Trophoblast cell (in vitro differentiated cells and primary cell): ENCODE results near the gene ZNF22.

Source experiments
- DNase-seq, 2 donors: peaks; one replicate each; pipeline ENCODE4 v3.0.0-alpha.2; 2016
- H2AFZ ChIP-seq: 2 replicates; pipeline ENCODE4 v1.6.1; 2013; ENCODE audit warnings: low read length, moderate library complexity, mild to moderate bottlenecking; ENCODE audit not compliant: insufficient read depth, poor library complexity
- H2AK5ac ChIP-seq: 2 replicates; pipeline ENCODE4 v1.6.1; 2013; ENCODE audit warnings: mild to moderate bottlenecking, low read length
- H2BK120ac ChIP-seq: 2 replicates; pipeline ENCODE4 v1.6.1; 2013; ENCODE audit warnings: low read length, mild to moderate bottlenecking, moderate library complexity; ENCODE audit not compliant: insufficient read depth, poor library complexity
- H2BK12ac ChIP-seq: 2 replicates; pipeline ENCODE4 v1.6.1; 2013; ENCODE audit warnings: mild to moderate bottlenecking, low read length, moderate library complexity
- H2BK5ac ChIP-seq: 2 replicates; pipeline ENCODE4 v1.6.1; 2013; ENCODE audit warnings: low read length, low read depth, moderate library complexity, mild to moderate bottlenecking; ENCODE audit not compliant: poor library complexity
- H3K14ac ChIP-seq: 2 replicates; pipeline ENCODE4 v1.6.1; 2013; ENCODE audit warnings: mild to moderate bottlenecking, low read length
- H3K18ac ChIP-seq: 2 replicates; pipeline ENCODE4 v1.6.1; 2013; ENCODE audit warnings: mild to moderate bottlenecking, low read length
- H3K23ac ChIP-seq: 2 replicates; pipeline ENCODE4 v1.6.1; 2013; ENCODE audit warnings: low read length
- H3K27ac ChIP-seq: 2 replicates; pipeline ENCODE4 v1.5.1; 2013; ENCODE audit warnings: low read depth, mild to moderate bottlenecking, inconsistent platforms, low read length, moderate library complexity
- H3K27me3 ChIP-seq: 2 replicates; pipeline ENCODE4 v1.6.1; 2013; ENCODE audit warnings: inconsistent platforms, mild to moderate bottlenecking, low read length, moderate library complexity; ENCODE audit not compliant: insufficient read depth
- H3K36me3 ChIP-seq, 2 experiments: 1 replicate in 1 of 2; 2 replicates in 1 of 2; pipeline ENCODE4 v1.6.1; 2013; ENCODE audit warnings: low read length in 2 of 2, mild to moderate bottlenecking in 2 of 2, moderate library complexity in 1 of 2; ENCODE audit not compliant: insufficient read depth in 2 of 2, control insufficient read depth in 1 of 2
- H3K4ac ChIP-seq: 2 replicates; pipeline ENCODE4 v1.6.1; 2013; ENCODE audit warnings: low read depth, mild to moderate bottlenecking, low read length, moderate library complexity
- H3K4me1 ChIP-seq, 2 experiments: 1 replicate in 1 of 2; 2 replicates in 1 of 2; pipeline ENCODE4 v1.6.1; 2013; ENCODE audit warnings: low read length in 2 of 2, mild to moderate bottlenecking in 2 of 2, moderate library complexity in 1 of 2; ENCODE audit not compliant: insufficient read depth in 2 of 2, control insufficient read depth in 1 of 2
- H3K4me2 ChIP-seq: 2 replicates; pipeline ENCODE4 v1.6.1; 2013; ENCODE audit warnings: inconsistent platforms, mild to moderate bottlenecking, low read length, moderate library complexity
- H3K4me3 ChIP-seq: 2 replicates; pipeline ENCODE4 v1.5.1; 2013; ENCODE audit warnings: mild to moderate bottlenecking, low read depth, low read length, inconsistent platforms
- H3K79me1 ChIP-seq: one replicate; pipeline ENCODE4 v1.6.1; 2013; ENCODE audit warnings: low read length
- H3K79me2 ChIP-seq: 2 replicates; pipeline ENCODE4 v1.6.1; 2013; ENCODE audit warnings: low read length, mild to moderate bottlenecking; ENCODE audit not compliant: control insufficient read depth, insufficient read depth, poor library complexity
- H3K9ac ChIP-seq: 2 replicates; pipeline ENCODE4 v1.6.1; 2013; ENCODE audit warnings: mild to moderate bottlenecking, low read length
- H3K9me3 ChIP-seq: 2 replicates; pipeline ENCODE4 v1.6.1; 2013; ENCODE audit warnings: low read depth, mild to moderate bottlenecking, control low read depth, inconsistent platforms, low read length; ENCODE audit not compliant: insufficient read depth
- H4K12ac ChIP-seq: 2 replicates; pipeline ENCODE4 v1.6.1; 2013; ENCODE audit warnings: low read depth, mild to moderate bottlenecking, low read length, moderate library complexity
- H4K8ac ChIP-seq: 2 replicates; pipeline ENCODE4 v1.6.1; 2013; ENCODE audit warnings: low read depth, mild to moderate bottlenecking, low read length, moderate library complexity
- H4K91ac ChIP-seq: one replicate; pipeline ENCODE4 v1.6.1; 2013; ENCODE audit warnings: low read depth, mild to moderate bottlenecking, low read length, moderate library complexity
- WGBS: extraction: QIAGEN DNeasy Blood & Tissue Kit; methylation state at CpG from one replicate; pipeline ENCODE4 v1.1.7; 2013; ENCODE audit warnings: missing lambda C conversion rate; ENCODE audit not compliant: insufficient read length, insufficient coverage; ENCODE audit errors: extremely low coverage; 5-methylcytosine and 5-hydroxymethylcytosine counted together

Gene ZNF22

DNA sequence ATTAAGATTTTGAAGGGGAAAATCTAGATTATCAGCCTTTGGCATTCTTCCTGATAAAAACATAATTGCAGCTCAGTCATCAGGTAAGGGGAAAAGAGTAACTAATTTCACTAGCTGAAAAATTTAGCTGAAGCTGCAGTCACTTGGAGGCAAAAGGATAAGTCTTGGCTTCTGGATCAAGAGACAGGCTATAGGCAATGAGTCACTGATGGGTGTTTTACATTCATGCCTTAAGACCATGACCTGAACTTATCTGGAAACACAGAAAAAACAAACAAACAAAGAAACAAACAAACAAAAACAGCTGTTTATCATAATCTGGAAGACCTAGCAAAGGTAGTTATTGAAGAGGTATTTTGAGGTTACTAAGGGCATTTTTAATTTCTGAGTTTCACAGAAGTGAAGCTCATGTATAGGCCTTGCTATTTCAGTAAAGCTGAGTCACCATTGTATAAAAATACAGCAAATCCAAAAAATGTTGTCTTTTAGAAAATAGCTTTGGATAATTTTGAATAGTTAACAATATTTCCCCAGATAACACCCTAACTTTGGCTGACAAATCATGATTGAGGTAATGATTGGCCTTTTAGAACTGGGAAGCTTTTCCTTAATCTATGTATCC lies 40.3 kb downstream of the ZNF22 start:
- no peak overlapping the region for H3K23ac ChIP-seq
- no peak overlapping the region for H3K14ac ChIP-seq
- H3K36me3 ChIP-seq: no peaks in the 10 kb centered on the region
- no peak overlapping the region for H3K4me2 ChIP-seq
- H3K79me1 ChIP-seq: no peaks in the 10 kb centered on the region
- H3K9ac ChIP-seq: no peak overlapping the region
- H3K18ac ChIP-seq: no peak overlapping the region
- no peak overlapping the region for H2AK5ac ChIP-seq
- H4K91ac ChIP-seq: no peak overlapping the region
- no peaks in the 10 kb centered on the region for H3K79me2 ChIP-seq
- no peak overlapping the region for H4K8ac ChIP-seq
- H3K4me3 ChIP-seq: no peak overlapping the region
- no peak overlapping the region for H3K4ac ChIP-seq
- H3K4me1 ChIP-seq: peaks cover 0 to 3% of the 10 kb centered on the region in 2 experiments
- no peak for DNase-seq
- H2BK120ac ChIP-seq: no peak overlapping the region
- H3K9me3 ChIP-seq: no peaks in the 10 kb centered on the region
- no peak overlapping the region for H3K27ac ChIP-seq
- no peak overlapping the region for H2BK12ac ChIP-seq
- H4K12ac ChIP-seq: no peak overlapping the region
- no peaks in the 10 kb centered on the region for H3K27me3 ChIP-seq
- no peak overlapping the region for H2AFZ ChIP-seq
- no peak overlapping the region for H2BK5ac ChIP-seq

- H2BK120ac ChIP-seq: no peak overlapping the region
- H3K4me2 ChIP-seq: peak overlapping the region; percentile 16
- no peak overlapping the region for H2AK5ac ChIP-seq
- no peak overlapping the region for H4K91ac ChIP-seq
- no peak overlapping the region for H2BK12ac ChIP-seq
- H4K8ac ChIP-seq: no peak overlapping the region
- H3K27me3 ChIP-seq: no peaks in the 10 kb centered on the region
- no peak overlapping the region for H4K12ac ChIP-seq
- no peak overlapping the region for H3K14ac ChIP-seq
- no peak for DNase-seq
- no peaks in the 10 kb centered on the region for H3K79me2 ChIP-seq
- H3K4ac ChIP-seq: no peak overlapping the region
- no peak overlapping the region for H3K23ac ChIP-seq
- WGBS: no CpG with 5 or more reads among the region's 7 CpGs
- H3K9ac ChIP-seq: no peak overlapping the region
- peak overlapping the region; percentile 6 for H2AFZ ChIP-seq
- H3K36me3 ChIP-seq: no peaks in the 10 kb centered on the region
- no peak overlapping the region for H3K4me3 ChIP-seq
- no peak overlapping the region for H3K27ac ChIP-seq
- H3K4me1 ChIP-seq: peaks cover 0 to 3% of the 10 kb centered on the region in 2 experiments
- H2BK5ac ChIP-seq: no peak overlapping the region
- H3K9me3 ChIP-seq: no peaks in the 10 kb centered on the region
- no peak overlapping the region for H3K18ac ChIP-seq
- H3K79me1 ChIP-seq: no peaks in the 10 kb centered on the region
Observed at GRCh38 chr10:45044290-45044689, 43.6 kb downstream of the ZNF22 start.

GRCh38 chr10:45050551-45051235 lies 50.0 kb downstream of the ZNF22 start:
- Histone ChIP-seq H3K27me3 (no peaks in the 10 kb centered on the region), H2AFZ (no peak overlapping the region), H3K14ac (no peak overlapping the region), H3K18ac (no peak overlapping the region), H2BK12ac (no peak overlapping the region), H3K4me3 (no peak overlapping the region), H3K36me3 (no peaks in the 10 kb centered on the region), H3K4ac (no peak overlapping the region), H3K4me1 (no peaks in the 10 kb centered on the region), H3K4me2 (no peak overlapping the region), H3K23ac (no peak overlapping the region), H4K12ac (no peak overlapping the region), H3K79me1 (no peaks in the 10 kb centered on the region), H4K8ac (no peak overlapping the region), H3K9me3 (no peaks in the 10 kb centered on the region), H4K91ac (no peak overlapping the region), H2AK5ac (no peak overlapping the region), H2BK5ac (no peak overlapping the region), H3K79me2 (no peaks in the 10 kb centered on the region), H3K9ac (no peak overlapping the region), H2BK120ac (no peak overlapping the region), H3K27ac (no peak overlapping the region)
- no peak for DNase-seq
- no CpG with 5 or more reads among the region's 4 CpGs for WGBS

DNA sequence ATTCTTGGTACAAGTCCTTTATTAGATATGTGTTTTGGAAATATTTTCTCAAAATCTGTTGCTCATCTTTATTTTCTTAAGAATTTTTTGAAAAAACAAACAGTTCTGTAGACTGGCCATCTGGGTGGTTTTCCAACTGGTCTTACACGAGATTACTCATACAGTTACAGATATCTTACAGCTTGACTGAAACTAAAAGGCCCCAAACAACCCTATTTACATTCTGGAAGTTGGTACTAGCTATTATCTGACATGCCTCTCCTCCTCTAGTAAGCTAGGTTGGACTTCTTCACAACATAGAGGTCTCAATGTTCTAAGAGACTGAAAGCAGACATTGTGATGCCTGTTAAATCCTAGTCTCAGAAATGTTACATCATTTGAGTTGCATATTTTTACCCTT lies 52.0 kb downstream of the ZNF22 start:
- Histone ChIP-seq H3K79me2 (no peaks in the 10 kb centered on the region), H3K36me3 (no peaks in the 10 kb centered on the region)

More for the DNA sequence above, 52.0 kb downstream of the ZNF22 start:
- Histone ChIP-seq H3K4me2 (no peak overlapping the region), H2AK5ac (no peak overlapping the region), H3K79me1 (no peaks in the 10 kb centered on the region), H3K18ac (no peak overlapping the region), H2BK5ac (no peak overlapping the region), H4K8ac (no peak overlapping the region), H3K14ac (no peak overlapping the region), H3K4me3 (no peak overlapping the region), H3K9ac (no peak overlapping the region), H3K9me3 (no peaks in the 10 kb centered on the region), H3K27me3 (no peaks in the 10 kb centered on the region), H2BK120ac (no peak overlapping the region), H4K91ac (no peak overlapping the region), H3K23ac (no peak overlapping the region), H3K27ac (no peak overlapping the region), H2BK12ac (no peak overlapping the region), H3K4ac (no peak overlapping the region), H3K4me1 (no peaks in the 10 kb centered on the region), H4K12ac (no peak overlapping the region), H2AFZ (no peak overlapping the region)
- no peak for DNase-seq
- no CpG with 5 or more reads among the region's 1 CpG for WGBS
